HG03575 (cell line): ENCODE measurements around the gene TCF7L1.

Experiments
- ATAC-seq: cut with Tn5 transposase; IDR thresholded peaks from one replicate; pipeline ENCODE4 v1.9.1; 2021; ENCODE audit not compliant: unreplicated experiment, insufficient number of reproducible peaks, low FRiP score; ENCODE audit errors: extremely low read depth

Gene TCF7L1

DNA sequence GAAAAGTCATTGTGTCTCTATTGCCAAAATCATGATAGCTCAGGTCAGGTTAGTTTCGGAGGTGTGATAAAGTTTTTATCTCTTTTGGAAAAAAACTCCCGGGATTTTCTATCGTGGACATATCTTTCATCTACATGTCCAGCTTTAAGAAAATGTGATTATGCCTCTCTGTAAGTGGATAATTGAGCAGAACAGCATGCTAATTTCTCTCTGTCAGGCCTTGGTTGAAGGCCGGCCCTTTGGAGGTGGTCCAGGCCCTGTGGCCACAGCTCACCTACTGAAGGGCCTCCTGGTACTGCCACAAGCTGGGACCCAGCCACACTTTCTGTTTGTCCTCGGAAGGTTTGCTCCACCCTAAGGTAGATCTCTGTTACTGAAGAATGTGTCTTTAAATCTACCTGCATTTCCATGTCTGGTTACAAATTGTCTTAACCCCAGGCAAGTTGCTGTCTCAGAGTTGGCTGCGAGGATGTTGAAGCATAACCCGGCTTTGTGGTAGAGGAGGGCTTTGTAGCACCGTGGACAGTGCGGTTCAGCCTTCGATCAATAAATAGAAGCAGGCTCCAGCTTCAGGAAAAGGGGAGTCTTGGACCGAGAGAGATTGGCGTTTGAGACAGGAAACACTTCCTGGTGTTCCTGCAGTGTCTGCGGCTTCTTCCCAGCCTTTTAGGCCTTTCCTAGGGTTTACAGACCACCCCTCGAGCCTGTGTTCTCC, 25.5 kb downstream of the TCF7L1 start:
- no peak for ATAC-seq

- ATAC-seq, result no peak
These were observed 26.4 kb downstream of the TCF7L1 start for GRCh38 chr2:85159589-85159988.

GRCh38 chr2:85160966-85161960, 28.1 kb downstream of the TCF7L1 start:
- ATAC-seq, result no peak

DNA sequence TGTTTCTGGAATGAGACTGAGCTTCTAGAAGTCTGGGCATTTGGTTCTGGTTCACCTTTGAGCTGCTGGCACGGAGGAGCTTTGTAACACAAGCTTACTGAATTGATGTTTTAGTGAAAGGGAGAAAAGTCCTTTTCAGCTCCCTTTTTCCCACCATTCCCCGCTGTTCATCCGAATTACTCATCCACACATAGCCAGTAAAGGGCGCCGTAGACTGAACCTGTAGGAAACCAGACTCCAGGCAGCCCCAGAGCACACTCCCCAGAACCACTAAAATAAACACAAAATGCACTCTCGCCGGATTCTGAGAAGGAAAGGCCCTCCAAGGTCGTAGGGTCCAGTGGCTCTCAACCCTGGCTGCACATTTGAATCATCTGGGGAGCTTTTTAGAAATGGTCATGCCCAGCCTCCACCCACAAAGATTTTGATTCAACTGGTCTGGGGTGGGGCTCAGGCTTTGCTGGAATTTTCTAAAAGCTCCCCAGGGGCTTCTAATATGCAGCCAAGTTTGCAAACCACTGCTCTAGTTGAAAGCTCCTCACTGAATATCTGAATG, 29.6 kb downstream of the TCF7L1 start:
- ATAC-seq, result no peak

DNA sequence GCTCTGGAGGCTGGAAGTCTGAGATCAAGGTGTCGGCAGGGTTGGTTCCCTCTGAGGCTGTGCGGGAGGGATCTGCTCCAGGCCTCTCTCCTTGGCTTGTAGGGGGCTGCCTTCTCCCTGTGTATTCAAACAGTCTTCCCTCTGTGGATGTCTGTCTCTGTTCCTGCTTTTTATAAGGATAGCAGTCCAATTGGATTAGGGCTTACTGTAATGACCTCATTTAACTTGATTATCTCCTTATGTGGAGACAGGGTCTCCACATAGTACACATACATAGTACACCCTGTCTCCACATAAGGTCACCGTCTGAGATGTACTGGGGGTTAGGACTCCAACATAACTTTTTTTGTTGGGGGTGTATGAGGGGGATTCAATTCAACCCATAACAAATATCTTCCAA, 30.5 kb downstream of the TCF7L1 start:
- no peak for ATAC-seq

DNA sequence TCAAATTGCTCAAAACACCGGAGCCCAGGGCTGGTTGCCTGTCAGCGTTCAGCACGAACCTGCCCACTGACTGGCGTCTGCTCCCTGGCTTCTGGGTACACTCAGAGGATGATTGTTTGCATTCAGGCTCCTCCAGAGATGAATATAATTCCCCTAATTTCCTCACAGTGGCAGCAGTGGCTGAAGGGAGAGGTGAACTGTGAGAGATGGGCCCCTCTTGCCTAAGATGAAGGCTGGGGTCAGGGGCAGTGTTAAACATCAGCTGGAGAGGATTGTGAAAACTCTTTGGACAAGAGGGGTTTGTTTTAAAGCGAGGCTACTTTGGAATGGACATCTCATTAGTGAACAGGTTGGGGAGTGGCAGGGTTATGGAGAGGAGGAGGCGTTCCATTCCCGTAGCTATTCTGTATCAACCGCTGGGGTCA, 31.0 kb downstream of the TCF7L1 start:
- ATAC-seq, result no peak

DNA sequence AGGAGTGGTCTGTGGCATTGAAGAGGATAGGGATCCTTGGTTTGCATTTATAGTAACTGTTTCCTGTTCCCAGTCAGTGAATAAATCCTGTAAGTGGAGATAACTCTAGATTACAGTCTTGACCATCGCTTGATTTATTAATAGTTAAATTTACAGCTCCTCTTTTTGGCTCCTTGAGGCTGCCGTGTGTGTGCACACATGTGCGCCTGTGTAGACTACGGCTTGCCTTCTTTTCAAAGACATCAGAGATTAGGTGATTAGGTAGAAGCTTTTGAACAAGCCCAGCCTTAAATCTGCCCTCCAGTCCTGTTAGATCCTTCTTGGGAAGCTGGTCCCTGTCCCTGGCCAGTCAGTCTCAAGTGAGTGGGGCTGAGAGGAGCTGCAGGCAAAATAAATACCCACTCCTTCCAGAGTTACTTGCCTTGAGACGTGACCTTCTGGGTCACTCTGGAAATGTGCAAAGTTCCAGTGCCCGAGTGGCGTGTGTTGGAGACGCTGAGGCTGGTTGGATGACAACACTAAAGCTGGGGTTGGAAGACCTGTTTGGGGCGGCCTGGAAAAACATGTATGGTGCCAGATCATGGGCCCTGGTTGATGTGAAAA, 32.0 kb downstream of the TCF7L1 start:
- no peak for ATAC-seq

GRCh38 chr2:85166021-85166420, 32.8 kb downstream of the TCF7L1 start:
- no peak for ATAC-seq

- no peak for ATAC-seq
These were observed 34.3 kb downstream of the TCF7L1 start for GRCh38 chr2:85167479-85167878.

DNA sequence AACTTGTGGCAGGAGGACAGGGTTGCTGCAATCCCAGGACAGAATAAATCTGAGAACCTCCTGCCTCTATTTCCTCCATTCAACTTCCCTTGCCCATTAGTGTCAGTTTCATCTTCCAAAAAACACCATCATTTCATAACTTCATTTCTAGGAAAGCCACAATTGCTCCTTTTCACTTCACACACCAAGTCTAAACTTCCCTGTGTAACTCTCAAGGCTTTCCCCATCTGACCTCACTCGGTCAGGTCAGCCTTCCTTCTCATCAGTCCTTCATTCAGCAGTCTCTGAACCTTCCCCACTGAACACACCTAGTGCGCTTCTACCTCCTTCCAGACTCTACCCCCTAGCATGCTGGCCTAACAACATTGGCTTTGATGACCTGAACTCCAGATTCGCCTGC, 35.8 kb downstream of the TCF7L1 start:
- ATAC-seq, result no peak

DNA sequence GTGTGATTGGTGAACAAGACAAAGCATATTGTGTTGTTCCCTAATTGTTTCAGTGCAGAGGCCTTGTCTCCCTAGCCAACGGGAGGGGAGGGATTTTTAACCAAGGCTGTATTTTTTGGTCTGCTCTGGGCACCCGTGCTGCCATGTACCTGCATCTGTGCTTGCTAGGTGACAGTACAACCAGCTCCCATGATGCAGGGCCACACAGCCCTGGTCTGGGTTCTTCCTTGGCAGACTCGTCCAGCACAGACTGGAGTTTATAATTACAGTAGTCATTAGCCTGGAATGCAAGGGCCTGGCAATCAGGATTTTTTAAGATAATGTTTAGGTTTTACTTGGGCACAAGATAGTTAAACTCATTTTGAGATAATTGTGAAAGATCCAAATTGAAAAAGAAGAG, 36.4 kb downstream of the TCF7L1 start:
- ATAC-seq, result no peak

GRCh38 chr2:85170938-85171475, 37.8 kb downstream of the TCF7L1 start:
- ATAC-seq, result no peak

GRCh38 chr2:85171916-85172315, 38.7 kb downstream of the TCF7L1 start:
- ATAC-seq, result no peak

DNA sequence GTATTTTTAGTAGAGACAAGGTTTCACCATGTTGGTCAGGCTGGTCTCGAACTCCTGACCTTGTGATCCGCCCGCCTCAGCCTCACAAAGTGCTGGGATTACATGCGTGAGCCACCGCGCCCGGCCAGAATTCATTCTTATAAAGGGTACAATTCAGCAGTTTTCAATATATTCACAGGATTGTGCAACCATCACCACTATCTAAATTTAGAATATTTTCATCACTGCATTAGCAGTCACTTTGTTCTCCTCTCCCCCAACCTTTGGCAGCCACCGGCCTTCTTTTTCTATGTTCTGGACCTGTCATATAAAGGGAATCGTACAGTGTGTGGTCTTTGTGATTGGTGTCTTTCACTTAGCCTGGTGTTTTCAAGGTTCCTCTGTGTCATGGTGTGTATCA, 40.7 kb downstream of the TCF7L1 start:
- no peak for ATAC-seq

DNA sequence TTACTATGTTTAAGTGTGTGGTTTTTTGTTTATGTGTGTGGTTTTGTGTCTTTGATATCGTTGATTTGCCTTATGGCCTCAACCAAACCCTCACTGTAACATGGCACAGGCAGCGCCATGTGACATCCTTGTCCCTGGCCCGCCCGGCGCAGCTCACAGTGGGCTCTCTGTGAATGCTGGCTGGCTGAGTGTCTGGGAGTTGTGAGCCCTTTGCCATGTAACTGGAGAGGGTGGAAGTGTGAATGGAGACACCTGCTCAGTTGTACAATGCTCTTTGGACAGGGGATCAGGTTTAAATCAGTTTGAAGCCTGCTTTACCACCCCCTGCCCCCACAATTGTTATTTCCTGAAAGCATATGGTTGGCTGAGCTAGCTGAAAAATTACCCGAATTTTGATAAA, 41.8 kb downstream of the TCF7L1 start:
- no peak for ATAC-seq

- ATAC-seq, result no peak
These were observed 42.4 kb downstream of the TCF7L1 start for GRCh38 chr2:85175369-85176299.

- ATAC-seq, result no peak
These were observed 44.0 kb downstream of the TCF7L1 start for GRCh38 chr2:85177031-85177824.
